PC-9 (cell line): ENCODE data around the gene GMDS.

ENCODE experiments used
- EZH2 ChIP-seq: fragments of 200-600 bp; sonication (generic); IDR thresholded peaks from 2 replicates; pipeline ENCODE4 v1.8.0; 2017; ENCODE audit warnings: antibody characterized with exemption, low read depth
- TF ChIP-seq, protein P1 (sequence below): fragments of 200-600 bp; sonication (generic); conservative IDR thresholded peaks from 2 replicates; pipeline ENCODE4 v1.6.1; 2017; ENCODE audit warnings: mixed run types, antibody characterized with exemption, mild to moderate bottlenecking, moderate library complexity

DNA sequence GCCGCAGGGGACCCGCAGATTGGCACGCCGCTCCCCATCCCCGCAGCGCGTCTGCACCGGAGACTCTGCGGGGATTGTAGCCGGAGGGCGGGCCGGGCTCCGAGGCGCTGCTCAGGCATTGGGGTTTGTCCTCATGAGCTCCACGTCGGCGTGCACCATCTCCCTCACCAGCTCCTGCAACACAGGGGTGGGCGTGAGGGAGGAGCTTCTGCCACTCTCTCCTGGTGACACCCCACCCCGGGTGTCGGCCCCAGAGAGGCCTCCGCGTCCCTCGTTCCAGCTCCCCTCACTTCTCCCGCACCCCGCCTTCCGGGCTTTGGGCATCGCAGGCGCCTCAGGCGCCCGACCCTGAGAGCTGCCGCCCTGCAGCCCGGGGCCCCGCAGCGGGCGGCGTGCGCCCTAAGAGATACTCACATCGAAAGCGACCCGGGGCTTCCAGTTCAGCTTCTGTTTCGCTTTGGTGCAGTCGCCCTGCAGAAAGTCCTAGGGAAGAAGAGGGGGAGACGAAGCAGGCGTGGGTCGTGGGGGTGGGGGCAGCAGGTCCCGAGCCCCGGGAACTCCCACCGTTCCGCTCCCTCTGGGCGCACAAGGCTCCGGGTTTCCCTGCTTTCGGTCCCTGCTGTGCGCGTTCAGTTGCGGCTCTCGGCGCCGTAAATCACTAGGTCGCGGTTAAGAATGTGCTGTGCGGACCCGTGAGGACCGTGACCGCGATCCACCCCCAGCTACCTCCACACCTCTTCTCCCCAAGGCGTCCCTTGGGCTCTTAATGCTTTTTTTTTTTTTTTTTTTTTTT is 621.2 kb downstream of the GMDS start:
- TF ChIP-seq, protein P1, sequence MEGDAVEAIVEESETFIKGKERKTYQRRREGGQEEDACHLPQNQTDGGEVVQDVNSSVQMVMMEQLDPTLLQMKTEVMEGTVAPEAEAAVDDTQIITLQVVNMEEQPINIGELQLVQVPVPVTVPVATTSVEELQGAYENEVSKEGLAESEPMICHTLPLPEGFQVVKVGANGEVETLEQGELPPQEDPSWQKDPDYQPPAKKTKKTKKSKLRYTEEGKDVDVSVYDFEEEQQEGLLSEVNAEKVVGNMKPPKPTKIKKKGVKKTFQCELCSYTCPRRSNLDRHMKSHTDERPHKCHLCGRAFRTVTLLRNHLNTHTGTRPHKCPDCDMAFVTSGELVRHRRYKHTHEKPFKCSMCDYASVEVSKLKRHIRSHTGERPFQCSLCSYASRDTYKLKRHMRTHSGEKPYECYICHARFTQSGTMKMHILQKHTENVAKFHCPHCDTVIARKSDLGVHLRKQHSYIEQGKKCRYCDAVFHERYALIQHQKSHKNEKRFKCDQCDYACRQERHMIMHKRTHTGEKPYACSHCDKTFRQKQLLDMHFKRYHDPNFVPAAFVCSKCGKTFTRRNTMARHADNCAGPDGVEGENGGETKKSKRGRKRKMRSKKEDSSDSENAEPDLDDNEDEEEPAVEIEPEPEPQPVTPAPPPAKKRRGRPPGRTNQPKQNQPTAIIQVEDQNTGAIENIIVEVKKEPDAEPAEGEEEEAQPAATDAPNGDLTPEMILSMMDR = no peak
- no peak for TF ChIP-seq EZH2
